Astrocyte (in vitro differentiated cells and primary cell): ENCODE measurements around the gene PPP2R2B. TPM values are rescaled to one million over a fixed set of nuclear protein-coding genes. Genes with fewer than 3 reads are reported as not detected.

ENCODE experiments used
- DNase-seq: peaks from one replicate; pipeline ENCODE4 v3.0.0-alpha.2; 2010; ENCODE audit warnings: low read depth
- FAIRE-seq: peaks from 2 replicates; lab custom pipeline; 2011; peaks lifted over from hg19 to GRCh38; lab: Jason Lieb, UNC
- H2AFZ ChIP-seq: 2 replicates; pipeline ENCODE4 v1.6.0; 2012; ENCODE audit warnings: low read depth, low read length, inconsistent platforms
- H3K27ac ChIP-seq: 2 replicates; pipeline ENCODE4 v1.5.1; 2011; ENCODE audit warnings: low read depth, low read length, inconsistent platforms
- H3K27me3 ChIP-seq: 2 replicates; pipeline ENCODE4 v1.6.0; 2011; ENCODE audit warnings: low read length, inconsistent platforms; ENCODE audit not compliant: insufficient read depth
- H3K36me3 ChIP-seq: 2 replicates; pipeline ENCODE4 v1.5.1; 2011; ENCODE audit warnings: low read length, inconsistent platforms; ENCODE audit not compliant: insufficient read depth
- H3K4me1 ChIP-seq: 2 replicates; pipeline ENCODE4 v1.5.1; 2011; ENCODE audit warnings: low read length, inconsistent platforms; ENCODE audit not compliant: insufficient read depth
- H3K4me2 ChIP-seq: 2 replicates; pipeline ENCODE4 v1.6.0; 2012; ENCODE audit warnings: low read length, inconsistent platforms
- H3K4me3 ChIP-seq: 2 replicates; pipeline ENCODE4 v1.5.1; 2011; ENCODE audit warnings: low read depth, mild to moderate bottlenecking, low read length, inconsistent platforms; ENCODE audit not compliant: insufficient read depth
- H3K79me2 ChIP-seq: 2 replicates; pipeline ENCODE4 v1.6.0; 2012; ENCODE audit warnings: mild to moderate bottlenecking, low read length, inconsistent platforms; ENCODE audit not compliant: insufficient read depth
- H3K9ac ChIP-seq: 2 replicates; pipeline ENCODE4 v1.6.0; 2012; ENCODE audit warnings: mild to moderate bottlenecking, low read length, inconsistent platforms
- H3K9me3 ChIP-seq: 2 replicates; pipeline ENCODE4 v1.5.1; 2012; ENCODE audit warnings: low read depth, mild to moderate bottlenecking, low read length, inconsistent platforms; ENCODE audit not compliant: insufficient read depth
- H4K20me1 ChIP-seq: 2 replicates; pipeline ENCODE4 v1.6.0; 2012; ENCODE audit warnings: low read length, inconsistent platforms; ENCODE audit not compliant: insufficient read depth
- H3K27ac Mint-ChIP-seq: one replicate; pipeline ENCODE4 v1.8.0; 2021; ENCODE audit warnings: mild to moderate bottlenecking, mixed read lengths; ENCODE audit not compliant: unreplicated experiment
- H3K27me3 Mint-ChIP-seq: one replicate; pipeline ENCODE4 v1.8.0; 2021; ENCODE audit warnings: low read depth, mixed read lengths; ENCODE audit not compliant: unreplicated experiment
- H3K36me3 Mint-ChIP-seq: one replicate; pipeline ENCODE4 v1.8.0; 2021; ENCODE audit warnings: low read depth, mixed read lengths; ENCODE audit not compliant: unreplicated experiment
- H3K4me1 Mint-ChIP-seq: one replicate; pipeline ENCODE4 v1.8.0; 2021; ENCODE audit warnings: low read depth, mixed read lengths; ENCODE audit not compliant: unreplicated experiment
- H3K4me3 Mint-ChIP-seq: one replicate; pipeline ENCODE4 v1.8.0; 2021; ENCODE audit warnings: mild to moderate bottlenecking, moderate library complexity, mixed read lengths; ENCODE audit not compliant: unreplicated experiment
- H3K9me3 Mint-ChIP-seq: one replicate; pipeline ENCODE4 v1.8.0; 2021; ENCODE audit warnings: mild to moderate bottlenecking, mixed read lengths; ENCODE audit not compliant: unreplicated experiment
- CTCF ChIP-seq: IDR thresholded peaks from 2 replicates; pipeline ENCODE4 v1.5.1; 2011; ENCODE audit warnings: low read depth, mild to moderate bottlenecking, inconsistent platforms, low read length, moderate library complexity; ENCODE audit not compliant: insufficient read depth
- EZH2 ChIP-seq: IDR thresholded peaks from 2 replicates; pipeline ENCODE4 v1.6.1; 2012; ENCODE audit warnings: mild to moderate bottlenecking, low read length, inconsistent platforms; ENCODE audit not compliant: insufficient read depth
- total RNA-seq: library from RNA; stranded (reverse); gene quantifications from 2 replicates; pipeline ENCODE4 v1.2.1, GENCODE V29; 2021

Gene PPP2R2B
- total RNA-seq, 1 donor from 2014 or later: 5.2 TPM

DNA sequence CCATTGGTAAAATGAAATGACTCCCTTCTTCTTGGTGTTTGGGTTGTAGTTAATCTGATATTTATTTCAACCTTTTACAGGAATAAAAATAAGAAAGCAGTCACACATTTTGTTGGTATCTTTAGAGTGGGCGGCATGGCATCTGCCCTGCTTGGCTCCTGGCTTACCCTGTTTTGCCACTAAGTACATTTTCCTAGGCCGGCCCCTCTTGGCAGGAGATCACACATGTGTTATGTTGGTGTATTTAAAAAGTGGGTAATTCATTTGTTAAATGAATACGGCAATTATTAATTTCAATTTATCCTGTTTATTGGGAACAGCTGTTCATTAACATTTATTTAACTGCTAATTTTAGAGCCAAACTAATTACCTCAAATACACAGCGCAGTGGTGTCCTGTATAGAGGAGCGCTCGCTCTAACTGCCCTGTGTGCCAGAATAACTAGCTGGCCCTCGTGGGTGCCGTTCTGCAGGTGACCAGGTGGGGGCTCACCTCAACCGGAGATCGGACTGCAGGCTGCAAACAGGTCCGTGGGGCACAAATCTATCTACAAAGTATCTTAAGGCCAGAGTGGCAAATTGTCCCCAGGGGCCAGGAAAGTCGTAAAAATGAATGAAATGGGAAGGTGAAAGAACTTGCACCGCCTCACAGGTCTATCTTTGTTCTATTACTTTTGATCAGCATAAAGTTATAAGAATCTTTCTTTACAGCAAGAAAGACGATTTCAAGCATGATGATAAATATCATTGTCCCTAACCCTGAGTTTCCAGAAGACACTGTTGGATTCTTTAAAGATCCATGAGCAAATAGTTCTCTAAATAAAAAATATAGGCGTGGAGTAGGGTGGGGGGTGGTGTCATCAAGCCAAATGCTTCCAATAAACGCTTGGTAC, 336.4 kb downstream of the PPP2R2B start:
- Histone ChIP-seq H3K4me1 (no peaks in the 10 kb centered on the region), H3K9ac (no peak overlapping the region), H3K4me3 (no peak overlapping the region), H3K27me3 (no peaks in the 10 kb centered on the region), H3K79me2 (no peaks in the 10 kb centered on the region), H3K27ac (no peak overlapping the region), H2AFZ (no peak overlapping the region), H3K4me2 (no peak overlapping the region), H4K20me1 (no peaks in the 10 kb centered on the region), H3K9me3 (no peaks in the 10 kb centered on the region), H3K36me3 (no peaks in the 10 kb centered on the region)
- H3K4me3 Mint-ChIP-seq: no peak overlapping the region
- peaks cover 5% of the 10 kb centered on the region for H3K27me3 Mint-ChIP-seq
- no peaks in the 10 kb centered on the region for H3K9me3 Mint-ChIP-seq
- H3K4me1 Mint-ChIP-seq: peaks cover 5% of the 10 kb centered on the region
- TF ChIP-seq CTCF: peak; percentile 88
- no peak for TF ChIP-seq EZH2
- FAIRE-seq (no peak), DNase-seq (peak; percentile 41)
- H3K27ac Mint-ChIP-seq: no peak overlapping the region
- no peaks in the 10 kb centered on the region for H3K36me3 Mint-ChIP-seq

- H3K36me3 ChIP-seq: no peaks in the 10 kb centered on the region
- H3K9me3 ChIP-seq: no peaks in the 10 kb centered on the region
- Mint-ChIP-seq H3K4me1 (peaks cover 5% of the 10 kb centered on the region), H3K27me3 (peaks cover 3% of the 10 kb centered on the region), H3K4me3 (no peak overlapping the region), H3K27ac (peak overlapping the region; percentile 28), H3K9me3 (no peaks in the 10 kb centered on the region), H3K36me3 (no peaks in the 10 kb centered on the region)
- H2AFZ ChIP-seq: no peak overlapping the region
- H3K79me2 ChIP-seq: no peaks in the 10 kb centered on the region
- H3K4me2 ChIP-seq: no peak overlapping the region
- no peak overlapping the region for H3K9ac ChIP-seq
- H4K20me1 ChIP-seq: no peaks in the 10 kb centered on the region
- TF ChIP-seq CTCF (no peak), EZH2 (no peak)
- FAIRE-seq: no peak
- no peaks in the 10 kb centered on the region for H3K4me1 ChIP-seq
- DNase-seq: peak; percentile 37
- H3K27me3 ChIP-seq: no peaks in the 10 kb centered on the region
- H3K27ac ChIP-seq: no peak overlapping the region
- H3K4me3 ChIP-seq: no peak overlapping the region
Observed at GRCh38 chr5:146540414-146540813, 338.1 kb downstream of the PPP2R2B start.

DNA sequence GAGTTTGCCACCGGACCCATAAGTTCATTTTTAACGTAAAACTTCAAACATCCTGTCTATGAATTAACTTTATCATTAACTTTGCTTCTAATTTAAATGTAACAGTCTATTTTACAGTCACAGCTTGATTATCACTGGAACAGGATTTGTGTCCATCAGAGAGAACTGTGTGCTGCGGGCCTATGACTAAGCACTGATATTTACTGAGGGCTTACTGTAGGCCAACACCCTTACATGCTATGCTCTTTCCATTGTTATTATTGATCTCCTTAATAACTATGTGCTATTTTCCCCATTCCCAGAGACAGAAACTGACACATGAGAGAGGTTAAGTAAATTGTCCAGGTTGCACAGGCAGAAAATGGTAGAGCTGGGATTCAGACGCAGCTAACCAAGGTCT, 338.6 kb downstream of the PPP2R2B start:
- no peaks in the 10 kb centered on the region for H3K9me3 ChIP-seq
- Mint-ChIP-seq H3K4me3 (no peak overlapping the region), H3K36me3 (no peaks in the 10 kb centered on the region), H3K27ac (no peak overlapping the region), H3K27me3 (peaks cover 3% of the 10 kb centered on the region), H3K4me1 (peaks cover 5% of the 10 kb centered on the region), H3K9me3 (no peaks in the 10 kb centered on the region)
- no peak overlapping the region for H3K27ac ChIP-seq
- H3K4me3 ChIP-seq: no peak overlapping the region
- no peaks in the 10 kb centered on the region for H3K27me3 ChIP-seq
- H3K4me2 ChIP-seq: no peak overlapping the region
- TF ChIP-seq EZH2: no peak
- TF ChIP-seq CTCF: no peak
- H3K36me3 ChIP-seq: no peaks in the 10 kb centered on the region
- H4K20me1 ChIP-seq: no peaks in the 10 kb centered on the region
- no peaks in the 10 kb centered on the region for H3K4me1 ChIP-seq
- H3K9ac ChIP-seq: no peak overlapping the region
- H2AFZ ChIP-seq: no peak overlapping the region
- DNase-seq (no peak), FAIRE-seq (no peak)
- no peaks in the 10 kb centered on the region for H3K79me2 ChIP-seq
